ELF-1 (cell line): ENCODE data around the gene FAXC.
"Not testable (repeated sequence)": the region's sequence is repeated elsewhere in the genome, so short reads cannot be mapped to it uniquely, and the experiment has no call there.

Experiments used
- DNase-seq: peaks from one replicate; pipeline ENCODE4 v3.0.0-alpha.2; 2016; ENCODE audit warnings: low read depth, low spot score

FAXC gene

DNA sequence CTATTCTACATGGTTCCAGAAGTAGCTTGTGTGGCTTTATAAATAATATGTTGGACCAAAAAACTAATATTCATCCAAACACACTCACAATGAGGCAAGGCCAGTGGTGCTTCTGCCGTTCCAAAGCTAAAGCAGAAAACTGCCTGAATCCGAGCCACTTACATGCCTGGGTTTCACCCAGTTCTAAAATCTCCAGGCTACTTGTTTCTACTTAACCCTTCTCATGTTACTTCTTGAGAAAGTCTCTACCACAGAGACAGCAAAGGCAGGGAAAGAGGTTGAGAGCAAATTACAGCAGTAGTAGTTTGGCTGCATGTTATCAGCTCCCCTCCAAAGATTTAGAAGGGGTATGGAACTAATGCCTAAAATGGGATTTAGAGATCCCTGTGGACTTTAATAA is 62.0 kb downstream of the FAXC start:
- DNase-seq: no peak

DNA sequence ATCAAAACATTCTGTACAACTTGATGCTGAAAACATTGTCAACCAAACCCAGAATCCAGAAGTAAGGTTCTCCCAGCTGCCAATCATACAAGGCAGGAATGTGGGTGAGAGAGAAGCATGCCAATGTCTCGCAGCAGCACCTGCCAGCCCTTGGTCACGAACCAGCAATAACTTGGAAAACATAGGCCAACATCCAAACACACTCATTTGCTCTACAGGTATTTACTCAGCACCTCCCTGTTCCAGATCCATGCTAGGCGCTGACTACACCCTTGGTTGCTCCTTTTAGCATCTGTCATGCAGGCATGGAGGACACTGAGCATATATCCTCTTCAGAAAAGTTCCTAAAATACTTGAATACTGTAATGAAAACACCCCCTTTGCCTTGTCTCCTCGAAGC is 63.6 kb downstream of the FAXC start:
- DNase-seq: no peak

DNA sequence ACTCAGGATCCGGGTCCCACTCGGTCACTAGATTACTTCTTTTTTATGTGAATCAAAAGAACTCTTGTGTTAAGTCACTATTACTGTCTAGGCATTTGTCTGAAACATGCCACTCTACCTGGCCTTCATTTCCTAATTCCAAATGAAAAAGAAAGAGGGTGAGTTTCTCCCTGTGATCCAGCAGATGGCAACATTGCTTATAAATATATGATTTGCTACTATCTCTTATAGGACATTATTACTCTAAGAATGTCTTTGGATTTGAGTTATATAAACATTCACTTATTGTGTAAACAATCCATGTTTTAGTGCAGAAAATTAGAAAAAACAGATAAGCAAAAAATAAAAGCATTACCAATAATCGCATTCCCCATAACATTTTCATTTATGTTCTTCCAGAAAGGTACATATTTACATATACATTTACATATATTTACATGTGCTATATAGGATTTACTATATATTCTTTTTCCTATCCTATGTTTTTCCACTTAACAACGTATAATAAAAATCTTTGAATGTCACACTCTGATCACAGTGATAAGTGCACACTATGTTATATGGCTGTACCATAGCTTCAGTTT is 66.9 kb downstream of the FAXC start:
- DNase-seq: no peak

DNA sequence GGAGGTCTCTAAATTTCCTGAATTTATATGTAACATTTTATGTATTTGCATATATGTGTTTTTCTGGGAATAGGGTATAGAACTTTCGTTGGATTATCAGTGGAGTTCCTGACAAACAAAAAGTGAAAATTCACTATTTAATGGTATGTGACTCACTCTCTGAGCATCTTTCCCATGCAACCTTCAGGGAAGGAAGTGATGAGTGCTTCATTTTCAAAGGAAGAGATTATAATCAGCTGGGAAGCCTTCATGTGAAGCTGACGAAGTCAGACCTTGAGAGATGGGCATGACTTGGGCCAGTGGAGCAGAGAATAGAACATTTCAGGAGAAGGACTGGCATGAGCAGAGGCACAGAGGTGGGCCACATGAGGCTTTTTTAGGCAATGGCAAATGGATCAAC is 72.7 kb downstream of the FAXC start:
- no peak for DNase-seq

DNA sequence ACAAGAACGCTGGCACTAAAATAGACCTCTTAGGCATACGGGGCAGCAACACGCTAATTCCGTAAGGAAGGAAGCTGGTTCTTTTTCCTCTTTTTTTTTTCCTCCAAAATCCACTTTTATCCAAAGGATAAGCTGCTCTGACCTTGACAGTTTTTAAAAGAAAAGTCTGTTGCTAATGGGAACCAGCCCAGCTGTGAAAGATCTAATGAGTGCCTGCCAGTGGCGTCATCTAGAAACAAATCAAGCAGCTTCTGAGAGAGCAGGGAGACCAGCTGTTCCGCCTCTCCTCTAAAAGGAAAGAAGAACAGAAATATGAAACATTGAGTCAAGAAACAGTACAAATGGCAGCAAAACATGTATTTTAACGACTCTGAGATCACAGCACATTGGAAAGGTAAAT is 78.6 kb downstream of the FAXC start:
- no peak for DNase-seq

DNA sequence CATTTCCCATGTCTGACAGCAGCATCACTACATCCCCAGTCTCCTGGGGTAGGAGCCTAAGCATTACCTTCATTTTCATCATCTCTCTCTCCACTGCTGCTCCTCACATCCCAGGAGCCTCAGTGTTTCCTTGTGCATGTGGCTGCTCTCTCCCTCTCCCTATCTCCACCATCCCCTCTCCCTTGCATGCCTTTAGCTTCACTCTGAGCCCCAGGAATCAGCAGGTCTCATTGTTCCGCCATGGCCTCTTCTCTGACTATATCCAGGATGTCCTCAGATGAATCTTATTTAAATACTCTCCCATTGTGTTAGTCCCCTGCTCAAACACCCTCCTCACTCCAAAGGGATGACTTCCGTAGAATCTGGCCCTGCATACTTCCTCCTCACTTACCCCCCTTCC is 79.4 kb downstream of the FAXC start:
- DNase-seq: no peak

DNA sequence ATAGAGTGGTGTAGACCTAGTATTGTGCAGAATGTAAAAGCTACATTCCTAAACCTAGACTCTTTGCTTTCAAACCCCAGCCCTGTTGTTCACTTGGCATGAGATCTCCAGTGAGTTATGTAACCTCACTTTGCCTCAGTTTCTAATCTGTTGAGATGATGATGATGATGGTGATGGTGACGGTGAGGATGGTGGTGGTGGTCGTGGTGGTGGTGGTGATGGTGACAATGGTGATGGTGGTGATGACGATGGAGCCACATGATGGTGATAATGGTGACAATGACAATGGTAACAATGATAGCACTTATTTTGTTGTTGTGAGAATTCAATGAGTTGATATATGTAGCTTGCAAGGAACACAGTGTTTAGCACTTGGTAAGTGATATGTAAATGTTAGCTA is 80.3 kb downstream of the FAXC start:
- DNase-seq: no peak

DNA sequence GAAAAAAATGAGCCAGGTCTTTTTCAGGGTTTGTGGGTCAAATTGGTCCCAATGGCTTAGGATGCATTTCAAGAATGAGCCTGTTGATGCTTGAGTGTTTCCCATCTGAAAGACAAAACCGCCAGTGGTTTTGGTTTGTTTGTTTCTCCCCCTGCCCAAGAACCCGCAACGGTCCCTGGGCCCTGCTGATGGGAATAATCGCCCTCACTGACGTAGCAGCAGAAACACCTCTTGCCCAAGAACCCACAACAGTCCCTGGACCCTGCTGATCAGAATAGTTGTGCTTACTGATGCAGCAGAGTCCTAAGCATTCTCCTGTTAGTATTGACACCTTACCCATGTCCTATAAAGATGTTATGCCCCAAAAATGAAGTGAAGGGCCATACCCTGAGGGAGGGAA is 82.5 kb downstream of the FAXC start:
- DNase-seq: not testable (repeated sequence)

DNA sequence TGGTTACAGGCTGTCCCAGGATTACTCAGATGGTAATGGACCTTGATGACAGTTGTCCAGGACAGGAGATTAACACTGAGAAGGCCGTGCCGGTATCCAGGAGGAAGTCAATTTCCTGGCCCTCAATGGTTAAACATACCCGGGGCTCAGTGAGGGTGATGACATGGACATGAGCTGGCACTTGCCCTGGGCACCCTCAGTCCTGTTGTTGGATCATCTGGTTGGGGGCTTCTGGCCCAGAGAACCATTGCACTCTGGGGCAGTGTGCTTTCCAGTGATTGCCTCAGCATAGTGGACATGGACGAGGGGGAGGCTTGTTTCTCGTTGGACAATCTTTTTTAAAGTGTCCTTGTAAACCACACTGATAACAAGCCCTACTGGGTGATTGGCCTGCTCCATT is 84.0 kb downstream of the FAXC start:
- DNase-seq: not testable (repeated sequence)

DNA sequence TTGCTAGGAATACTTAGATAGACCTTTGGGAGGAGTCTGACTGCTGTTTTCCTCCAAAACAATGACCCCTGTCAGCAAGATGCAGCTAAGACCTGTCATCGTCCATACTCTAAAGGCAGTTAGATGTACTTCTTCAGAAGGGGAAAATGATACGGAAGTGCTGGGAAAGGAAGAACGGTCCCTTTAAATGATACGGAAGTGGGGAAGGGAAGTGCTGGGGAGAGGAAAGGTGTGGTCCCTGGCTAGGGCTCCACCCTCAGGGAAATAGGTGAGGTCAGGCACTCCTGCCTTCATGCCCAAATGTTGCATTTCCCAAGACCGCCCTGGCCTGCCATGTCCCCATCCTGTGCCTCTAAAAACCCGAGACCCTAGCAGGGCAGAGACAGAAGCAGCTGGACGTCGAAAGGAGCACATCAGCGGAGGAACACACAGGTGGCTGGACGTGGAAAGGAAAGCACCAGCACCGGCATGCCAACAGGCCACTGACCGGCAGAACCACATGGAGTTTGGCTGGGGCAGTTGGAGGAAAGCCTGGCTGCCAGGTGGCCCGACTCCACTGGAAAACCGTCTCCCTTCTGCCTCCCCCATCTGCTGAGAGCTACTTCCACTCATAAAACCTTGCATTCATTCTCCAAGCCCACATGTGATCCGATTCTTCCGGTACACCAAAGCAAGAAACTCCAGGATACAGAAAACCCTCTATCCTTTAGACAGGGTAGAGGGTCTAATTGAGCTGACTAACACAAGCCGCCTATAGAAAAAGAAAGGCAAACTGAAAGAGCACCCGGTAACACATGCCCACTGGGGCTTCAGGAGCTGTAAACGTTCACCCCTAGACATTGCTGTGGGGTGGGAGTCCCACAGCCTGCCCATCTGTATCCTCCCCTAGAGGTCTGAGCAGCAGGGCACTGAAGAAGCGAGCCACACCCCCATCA is 94.6 kb downstream of the FAXC start:
- no peak for DNase-seq

DNA sequence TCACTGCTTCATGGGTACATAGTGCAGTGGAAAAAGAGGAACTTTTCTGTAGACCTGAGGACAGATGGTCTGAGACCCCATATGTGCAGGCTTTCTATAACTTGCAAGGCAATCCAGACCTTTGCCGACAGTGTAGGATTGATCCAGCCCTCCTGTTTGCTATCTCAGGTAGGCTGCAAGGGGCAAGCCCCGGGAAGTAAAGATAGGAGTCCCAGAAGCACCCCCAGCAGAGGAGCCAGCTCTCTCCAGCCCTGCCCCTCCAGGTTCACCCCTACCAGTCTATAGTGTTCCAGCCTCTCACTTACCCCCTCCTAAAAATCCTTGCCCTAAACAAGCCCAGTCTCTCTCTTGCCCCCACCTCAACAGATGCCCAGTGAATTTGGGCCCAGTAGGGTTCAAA is 96.2 kb downstream of the FAXC start:
- no peak for DNase-seq

DNA sequence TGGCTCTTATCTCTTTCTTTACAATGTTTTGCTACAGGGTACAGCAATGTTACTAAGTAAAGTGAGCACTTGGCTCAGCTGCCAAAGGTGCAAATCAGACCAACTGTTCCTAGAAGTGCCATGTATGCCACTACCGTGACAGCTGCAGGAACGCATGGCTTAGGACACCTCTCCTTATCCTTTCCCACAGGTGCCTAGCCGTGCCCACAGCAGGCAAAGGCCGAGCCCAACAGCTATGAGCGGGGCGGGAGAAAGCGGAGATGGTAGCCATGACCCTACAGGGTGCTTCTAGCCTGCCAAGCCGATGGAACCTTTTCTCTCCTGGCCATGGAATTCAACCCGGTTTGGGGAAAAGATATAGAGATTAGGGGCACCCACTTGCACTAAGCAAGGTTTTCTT is 97.1 kb downstream of the FAXC start:
- no peak for DNase-seq

DNA sequence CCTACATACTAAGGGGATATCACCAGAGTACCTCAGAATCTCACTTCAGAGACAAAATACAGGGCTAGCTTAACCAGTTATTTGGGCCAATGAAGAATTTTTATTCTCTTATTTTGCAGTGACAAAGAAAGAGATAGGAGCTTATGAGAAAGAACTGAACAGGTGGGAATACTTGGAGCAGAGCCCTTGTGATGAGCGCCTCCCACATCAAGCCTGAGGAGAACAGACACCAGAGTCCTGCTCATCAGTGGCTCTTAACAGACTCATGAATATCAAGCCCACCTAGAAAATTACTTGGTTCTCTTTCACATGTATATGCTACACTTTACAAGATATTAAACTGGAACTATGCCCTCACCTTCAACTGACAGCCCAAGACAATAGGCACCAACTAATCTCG is 99.0 kb downstream of the FAXC start:
- DNase-seq: no peak

DNA sequence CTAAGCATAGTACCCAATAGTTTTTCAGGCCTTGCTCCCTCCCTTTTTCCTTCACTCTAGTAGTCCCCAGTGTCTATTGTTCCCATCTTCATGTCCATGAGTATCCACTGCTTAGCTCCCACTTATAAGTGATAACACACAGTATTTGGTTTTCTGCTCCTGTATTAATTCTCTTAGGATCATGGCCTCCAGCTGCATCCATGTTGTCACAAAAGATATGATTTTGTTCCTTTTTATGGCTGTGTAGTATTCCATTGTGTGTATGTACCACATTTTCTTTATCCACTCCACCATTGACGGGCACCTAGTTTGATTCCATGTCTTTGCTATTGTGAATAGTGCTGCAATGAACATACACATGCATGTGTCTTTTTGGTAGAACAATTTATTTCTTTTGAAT is 102.9 kb downstream of the FAXC start:
- DNase-seq: no peak

DNA sequence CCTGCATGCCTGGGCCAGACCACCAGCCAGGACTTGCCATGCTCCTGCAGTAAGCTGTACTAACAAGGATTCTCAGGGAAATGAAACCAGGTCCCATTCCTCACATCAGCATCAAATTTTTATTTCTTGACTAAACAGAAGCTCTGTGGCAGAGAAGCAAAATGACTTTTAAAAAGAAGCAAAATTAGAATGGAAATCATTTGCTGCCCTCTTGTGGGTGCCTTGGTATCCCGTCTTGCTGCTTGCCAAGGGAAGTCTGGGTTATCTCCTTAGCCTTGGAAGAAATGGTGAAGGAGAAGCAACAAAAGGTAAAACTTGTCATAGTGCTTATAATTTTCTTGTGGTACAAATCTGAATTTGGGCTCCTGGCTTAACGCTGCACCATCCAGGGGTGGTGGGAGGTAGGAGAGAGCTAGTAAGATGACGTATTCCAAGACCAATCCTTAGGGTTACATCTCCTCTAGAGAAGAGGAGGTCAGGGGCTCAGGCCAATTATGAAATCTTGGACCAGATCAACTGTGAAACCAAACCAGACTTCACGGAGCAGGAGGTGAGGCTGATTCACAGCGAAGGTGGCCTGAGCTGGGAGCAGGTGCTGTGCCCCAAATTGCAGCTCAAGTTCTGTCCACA is 107.5 kb downstream of the FAXC start:
- peak; percentile 49 for DNase-seq

DNA sequence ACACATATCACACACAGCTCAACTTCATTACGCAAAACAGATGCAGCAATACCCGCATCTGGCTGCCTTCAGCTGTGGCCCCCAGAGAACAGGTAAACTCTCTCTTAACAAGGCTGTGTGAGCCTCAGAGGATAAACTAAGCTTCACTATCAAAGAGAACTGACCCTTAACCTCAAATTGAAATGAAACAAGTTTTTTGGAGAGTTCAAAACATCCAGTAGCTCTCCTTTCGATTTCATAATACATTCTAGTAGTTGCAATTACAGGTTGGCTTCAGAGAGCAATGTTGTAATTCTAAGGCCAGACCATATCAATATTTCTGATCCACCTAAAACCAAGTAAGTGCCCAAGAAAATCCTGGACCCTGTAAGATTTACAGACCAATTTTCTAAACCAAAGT is 113.5 kb downstream of the FAXC start:
- DNase-seq: no peak

DNA sequence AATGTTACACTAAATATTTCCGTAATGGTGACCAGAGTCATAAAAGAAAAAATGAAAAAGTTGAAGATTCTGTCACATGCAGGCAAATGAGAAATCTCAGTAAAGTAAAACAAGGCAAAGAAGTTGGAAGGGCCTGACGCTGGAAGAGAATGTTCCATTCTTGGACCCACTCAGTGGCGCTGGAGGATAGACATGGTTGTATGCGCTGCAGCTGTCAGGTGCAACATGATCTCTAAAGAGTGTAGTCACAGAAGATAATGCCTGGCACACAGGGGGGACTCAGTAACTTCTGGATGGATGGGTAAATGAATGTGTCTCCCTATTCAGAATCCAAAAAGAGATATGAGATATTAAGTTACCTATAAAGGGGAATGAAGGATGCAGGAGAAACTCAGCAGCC is 116.3 kb downstream of the FAXC start:
- no peak for DNase-seq

DNA sequence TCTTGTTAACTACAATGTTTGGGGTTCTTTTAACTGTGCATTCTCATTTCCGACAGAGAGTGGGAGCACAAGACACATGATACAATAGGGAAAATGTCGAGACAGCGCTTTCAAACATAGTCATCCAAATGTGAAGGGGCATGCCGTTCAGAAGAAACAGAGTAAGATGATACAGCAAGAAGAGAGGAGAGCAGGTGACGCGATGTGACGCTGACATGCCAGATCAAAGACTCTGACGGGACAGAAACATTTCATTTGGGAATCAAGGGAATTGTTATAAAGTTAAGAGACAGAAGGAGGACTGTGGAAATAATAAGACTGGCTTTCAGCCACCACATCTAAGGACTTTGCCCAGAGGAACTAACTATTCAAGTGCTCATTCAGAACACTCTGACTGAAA is 117.4 kb downstream of the FAXC start:
- DNase-seq: no peak

DNA sequence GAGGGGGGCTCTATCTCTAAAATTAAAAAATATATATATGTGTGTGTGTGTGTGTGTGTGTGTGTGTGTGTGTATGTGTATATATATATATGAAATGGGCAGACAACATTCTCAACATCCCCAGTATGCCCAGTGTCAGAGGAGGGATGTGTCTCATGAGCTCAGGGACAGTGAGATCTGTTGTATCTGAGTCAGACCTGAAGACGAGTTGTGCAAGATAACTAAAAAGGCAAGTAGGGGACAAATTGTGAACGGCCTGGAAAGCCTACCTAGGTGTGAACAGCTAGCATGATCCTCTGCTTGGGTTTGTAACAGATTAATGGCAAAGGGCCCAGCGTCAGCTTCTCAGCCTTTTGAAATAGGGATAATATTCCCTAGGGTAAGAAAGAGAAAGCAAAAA is 124.3 kb downstream of the FAXC start:
- no peak for DNase-seq
